KBM-7 (cell line): Measurements from ENCODE around the gene TRAPPC3.

Source experiments
- DNase-seq: peaks from one replicate; pipeline ENCODE4 v3.0.0-alpha.2; 2015
- in situ Hi-C: fragments of 300-500 bp; cut with MboI; formaldehyde crosslinking; loops from 2 replicates; pipeline ENCODE4 v1.14.3; 2020; ENCODE audit warnings: low sequenced_read_pairs, low pct_unique_long_range_greater_than_20kb, mixed read lengths

Gene TRAPPC3

GRCh38 chr1:36133484-36133883 lies 15.8 kb downstream of the TRAPPC3 start:
- in situ Hi-C loops: no loop called here
- no peak for DNase-seq

DNA sequence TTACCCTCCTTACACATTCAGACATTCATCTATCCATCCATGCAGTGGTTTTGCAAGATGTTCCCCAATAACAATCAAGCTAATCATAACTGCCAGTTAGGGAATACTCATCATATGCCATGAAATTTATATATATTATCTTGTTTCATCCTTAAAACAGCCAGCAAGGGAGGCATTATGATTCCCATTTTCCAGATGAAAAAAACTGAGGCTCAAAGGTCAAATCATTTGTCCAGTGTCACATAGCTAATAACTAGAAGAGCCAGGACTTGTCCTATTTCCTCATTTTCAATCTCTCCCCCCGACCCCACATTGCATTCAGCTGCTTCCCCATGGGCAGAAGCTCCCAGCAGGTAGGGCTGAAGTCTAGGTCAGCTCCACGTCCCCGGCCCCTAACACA lies 17.3 kb downstream of the TRAPPC3 start:
- no peak for DNase-seq
- in situ Hi-C loops: no loop called here

DNA sequence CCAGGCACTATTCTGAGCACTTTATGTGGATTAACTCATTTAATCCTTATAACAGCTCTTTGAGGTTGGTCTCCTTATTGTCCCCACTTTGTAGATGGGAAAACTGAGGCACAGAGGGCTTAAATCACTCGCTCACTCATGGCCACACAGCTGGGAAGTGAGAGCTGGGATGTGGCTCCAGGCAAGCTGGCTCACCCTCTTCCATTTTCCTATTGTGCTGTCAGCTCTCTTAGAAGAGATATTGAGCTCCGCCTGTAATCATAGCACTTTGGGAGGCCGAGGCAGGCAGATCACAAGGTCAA lies 20.4 kb downstream of the TRAPPC3 start:
- DNase-seq: no peak
- in situ Hi-C loops: no loop called here

DNA sequence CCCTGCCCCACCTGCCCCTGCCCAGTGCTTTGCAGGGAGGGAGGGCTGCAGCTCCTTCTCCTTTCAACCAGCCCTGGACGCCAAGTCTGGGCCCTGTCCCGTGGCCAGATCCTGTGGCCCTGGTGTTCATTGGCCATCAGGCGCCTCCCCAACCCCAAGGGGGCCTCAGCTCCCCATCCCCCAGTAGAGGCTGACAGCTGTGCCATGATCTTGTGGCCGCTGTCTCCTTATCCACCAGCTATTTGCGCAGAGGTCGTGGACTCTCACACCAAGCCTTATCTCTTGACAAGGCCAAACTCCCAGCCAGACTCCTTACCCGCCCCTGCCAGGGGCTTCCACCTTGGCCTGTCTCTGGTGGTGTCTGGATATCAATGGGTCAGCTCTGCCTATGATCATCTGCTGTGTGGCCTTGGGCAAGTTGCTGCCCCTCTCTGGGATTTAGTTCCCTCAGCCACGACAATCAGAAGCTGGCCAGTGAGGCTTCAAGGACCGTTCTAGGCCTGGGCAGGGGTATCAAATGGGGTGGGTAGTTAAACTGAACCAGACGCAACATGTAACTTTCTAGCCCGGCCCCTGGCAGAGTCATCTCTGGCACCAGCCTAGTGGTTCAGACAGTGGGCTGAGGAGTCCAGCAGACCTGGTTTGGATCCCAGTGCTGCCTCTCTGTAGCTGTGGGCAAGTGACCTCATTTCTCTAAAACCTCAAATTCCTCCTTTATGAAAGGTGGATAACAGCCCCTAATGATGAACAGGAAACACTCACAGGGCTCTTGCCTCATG lies 21.0 kb downstream of the TRAPPC3 start:
- DNase-seq: no peak

DNA sequence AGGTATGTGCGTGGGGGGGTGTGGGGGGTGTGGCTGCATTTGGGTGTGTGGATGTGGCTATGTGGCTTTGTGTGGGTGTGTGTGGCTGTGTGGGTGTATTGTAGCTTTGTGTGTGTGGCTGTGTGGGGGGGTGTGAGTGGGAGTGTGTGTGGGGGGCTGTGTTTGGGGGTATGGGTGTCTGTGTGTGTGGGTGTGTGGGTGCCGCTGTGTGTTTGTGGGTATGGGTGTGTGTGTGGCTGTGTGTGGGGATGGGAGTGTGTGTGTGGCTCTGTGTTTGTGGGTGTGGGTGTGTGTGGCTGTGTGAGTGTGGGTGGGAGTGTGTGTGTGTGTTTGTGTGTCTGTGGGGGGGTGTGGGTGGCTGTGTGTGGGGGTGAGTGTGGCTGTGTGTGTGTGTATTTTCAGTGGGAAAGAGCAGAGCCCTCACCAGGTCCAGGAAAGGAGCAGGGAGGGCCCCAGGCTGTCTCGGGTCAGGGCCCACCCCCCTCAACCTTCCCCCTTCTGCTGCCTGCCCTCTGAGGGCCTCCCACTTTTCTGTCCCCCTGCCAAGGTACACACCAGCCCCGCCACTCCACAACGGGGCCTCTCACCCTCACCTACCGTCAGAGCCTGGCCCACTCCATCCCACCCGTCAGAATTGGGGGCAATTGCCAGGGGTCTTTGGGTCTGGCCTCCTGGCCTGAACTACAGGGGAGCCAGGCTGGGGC lies 22.3 kb downstream of the TRAPPC3 start:
- in situ Hi-C loops: no loop called here
- DNase-seq: no peak

More for the DNA sequence above, 21.0 kb downstream of the TRAPPC3 start:
- in situ Hi-C loops: no loop called here

DNA sequence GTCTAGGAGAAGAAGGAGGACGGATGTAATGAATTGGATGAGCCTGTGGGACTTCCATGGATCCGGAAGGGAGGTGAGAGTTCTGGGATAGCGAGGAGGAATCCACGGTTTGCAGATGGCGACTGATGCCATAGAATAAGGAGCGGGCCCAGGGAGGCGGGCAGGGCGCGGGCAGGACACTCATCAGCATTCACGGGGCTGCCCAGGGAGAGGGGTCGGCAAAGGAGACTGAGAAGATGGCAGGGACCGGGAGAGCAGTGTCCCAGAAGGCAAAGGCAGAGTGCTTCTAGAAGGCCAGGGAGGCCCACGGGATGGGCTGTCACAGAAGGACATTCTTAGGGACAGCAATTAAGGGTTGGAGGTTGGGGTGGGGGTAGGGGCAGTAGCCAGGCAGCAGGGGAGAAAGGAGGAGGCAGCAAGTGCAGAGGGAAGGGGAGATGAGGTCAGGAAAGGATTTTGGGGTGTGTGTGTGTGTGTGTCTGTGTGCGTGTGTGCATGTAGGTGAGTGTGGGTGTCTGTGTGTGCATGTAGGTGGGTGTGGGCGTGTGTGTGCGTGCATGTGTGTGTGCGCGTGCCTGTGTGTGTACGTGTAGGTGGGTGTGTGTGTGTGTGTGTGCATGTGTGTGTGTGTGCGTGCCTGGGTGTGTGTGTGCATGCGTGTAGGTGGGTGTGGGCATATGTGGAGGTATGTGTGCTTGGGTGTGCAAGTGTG lies 23.1 kb downstream of the TRAPPC3 start:
- in situ Hi-C loops: no loop called here
- DNase-seq: no peak

DNA sequence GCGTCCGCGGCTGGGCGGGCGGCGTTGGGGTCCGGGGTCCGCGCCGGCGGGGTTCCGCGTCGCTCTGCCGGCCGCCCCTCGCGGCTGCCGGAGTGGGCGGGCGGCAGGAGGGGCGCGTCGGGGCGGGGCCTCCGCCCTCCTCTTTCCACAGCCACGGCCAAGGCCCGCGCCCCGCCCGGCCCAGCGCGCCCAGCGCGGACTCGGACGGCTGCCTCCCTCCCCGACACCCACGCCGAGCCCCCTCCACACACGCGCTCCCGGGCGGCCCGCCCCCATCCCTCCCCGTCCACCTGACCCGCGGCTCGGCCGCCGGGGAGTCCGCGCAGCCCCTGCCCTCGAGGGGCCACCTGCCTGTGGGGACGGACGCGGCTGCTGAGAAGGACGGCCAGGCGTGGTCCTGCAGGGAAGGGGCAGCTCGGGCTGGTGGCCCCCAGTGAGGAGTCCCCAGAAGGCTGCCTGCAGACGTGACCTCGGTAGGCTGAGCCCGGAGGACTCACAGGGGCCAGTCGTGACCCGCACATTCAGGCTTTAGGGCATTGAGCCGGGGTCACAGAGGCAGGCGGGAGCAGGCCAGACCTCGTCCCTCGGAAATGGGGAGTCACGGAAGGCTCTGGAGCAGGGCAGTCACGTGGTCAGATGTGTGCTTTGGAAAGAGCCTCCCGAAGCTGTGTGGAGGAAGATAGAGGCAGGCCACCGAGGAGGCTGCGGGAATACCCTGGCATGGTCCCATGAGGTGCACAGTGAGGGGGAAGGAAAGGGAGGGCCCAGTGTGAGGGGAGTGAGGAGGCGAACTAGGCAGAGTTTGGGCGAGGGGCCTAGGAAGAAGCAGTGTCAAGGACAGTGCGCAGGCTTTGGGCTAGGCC lies 23.9 kb downstream of the TRAPPC3 start, which contains the start of gene COL8A2:
TSS of gene COL8A2 (minus strand) at position 94 of the 863 bp plus-strand sequence. CDS start 24,980 bp downstream, outside the sequence.
- in situ Hi-C loops: no loop called here
- no peak for DNase-seq

DNA sequence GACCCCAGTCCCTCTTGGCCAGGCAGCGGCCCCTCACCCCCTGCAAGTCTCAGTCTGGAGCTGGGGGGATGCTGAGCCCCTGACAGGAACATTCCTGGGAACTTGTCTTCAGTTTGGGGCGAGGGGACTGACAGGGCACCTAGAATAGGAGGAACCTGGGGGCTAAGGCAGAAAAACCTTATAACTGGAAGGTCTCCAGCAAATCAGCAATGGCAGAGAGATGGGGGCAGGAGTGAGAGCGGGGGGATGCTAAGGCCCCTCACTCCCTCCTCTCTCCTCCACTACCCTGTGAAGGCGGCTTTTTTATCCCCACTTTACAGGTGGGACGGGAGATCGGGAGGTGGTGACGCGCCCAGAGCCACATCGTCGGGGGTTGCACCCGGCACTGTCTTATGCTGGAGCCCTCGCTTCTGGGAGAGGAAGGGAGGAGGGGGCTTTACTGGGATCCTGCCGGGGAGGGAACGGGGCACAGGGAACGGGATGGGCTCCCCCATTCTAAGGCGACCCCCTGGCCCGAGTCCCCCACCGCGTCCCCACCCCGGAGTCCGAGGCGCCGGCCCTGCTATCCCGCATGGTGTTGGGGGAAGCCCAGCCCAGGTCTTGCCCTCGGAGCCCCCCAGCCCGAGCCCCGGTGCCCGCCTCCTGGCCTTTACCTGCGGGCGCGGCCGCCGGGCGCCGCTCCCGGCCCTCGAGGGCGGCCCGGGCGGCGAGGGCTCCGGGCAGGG lies 24.7 kb downstream of the TRAPPC3 start:
- in situ Hi-C loops: no loop called here
- no peak for DNase-seq

DNA sequence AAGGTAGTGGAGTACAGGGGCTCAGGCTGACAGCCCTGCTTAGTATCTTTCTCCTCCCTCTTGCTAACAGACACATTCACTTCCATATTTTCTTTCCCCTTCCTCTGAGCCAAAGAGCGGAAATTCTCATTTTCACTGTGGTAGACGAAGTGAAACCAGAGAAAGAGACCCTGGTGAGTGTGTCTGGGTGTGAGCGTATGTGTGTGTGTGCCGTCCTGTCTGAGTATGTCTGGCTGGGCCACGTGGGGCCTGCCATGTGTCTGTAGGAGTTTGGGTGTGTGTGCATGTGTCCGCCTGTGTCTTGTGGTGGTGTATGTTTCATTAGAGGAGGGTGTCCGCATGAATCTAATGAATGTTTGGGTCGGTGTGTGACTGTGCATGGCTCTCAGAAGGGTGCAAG lies 25.9 kb downstream of the TRAPPC3 start:
- DNase-seq: no peak
- in situ Hi-C loops: no loop called here

- in situ Hi-C loops: no loop called here
- no peak for DNase-seq
Observed at GRCh38 chr1:36122062-36123030, 26.9 kb downstream of the TRAPPC3 start.

- DNase-seq: no peak
- in situ Hi-C loops: no loop called here
Observed at GRCh38 chr1:36119456-36119855, 29.8 kb downstream of the TRAPPC3 start.

DNA sequence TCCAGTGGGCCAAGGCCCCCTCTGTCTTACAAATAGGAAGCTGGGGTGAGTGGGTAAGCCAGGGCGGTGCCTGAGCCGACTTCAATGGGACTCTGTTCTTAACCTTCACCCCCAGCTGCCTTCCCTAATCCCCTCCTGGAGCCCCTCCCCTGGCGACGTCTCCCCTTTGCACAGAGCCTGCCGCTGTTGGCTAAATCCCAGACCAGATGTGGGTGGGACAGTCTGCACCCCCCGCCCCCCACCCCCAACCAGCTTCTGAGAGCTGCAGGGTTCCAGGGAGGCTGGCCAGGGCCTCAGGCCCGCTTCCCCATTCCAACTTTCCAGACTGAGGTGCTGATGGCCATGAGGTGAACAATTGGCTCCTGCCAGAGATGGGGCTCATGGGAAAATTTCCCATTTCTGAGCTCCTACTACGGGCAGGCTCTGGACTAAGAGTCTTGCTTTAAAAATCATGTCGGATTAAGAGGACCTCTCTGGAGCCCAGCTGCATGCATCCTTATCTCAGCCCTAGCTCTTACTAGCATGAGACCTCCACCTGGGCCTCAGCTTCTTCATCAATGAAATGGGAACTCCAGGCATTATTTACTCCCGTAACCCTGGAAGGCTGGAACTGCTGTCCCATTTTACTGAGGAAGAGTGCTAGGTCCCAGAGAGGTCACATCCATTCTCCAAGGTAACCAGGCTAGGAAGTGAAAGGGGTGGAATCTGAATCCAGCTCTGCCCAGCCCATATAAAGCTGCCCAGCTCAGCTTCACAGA lies 30.7 kb downstream of the TRAPPC3 start:
- in situ Hi-C loops: no loop called here
- DNase-seq: no peak

DNA sequence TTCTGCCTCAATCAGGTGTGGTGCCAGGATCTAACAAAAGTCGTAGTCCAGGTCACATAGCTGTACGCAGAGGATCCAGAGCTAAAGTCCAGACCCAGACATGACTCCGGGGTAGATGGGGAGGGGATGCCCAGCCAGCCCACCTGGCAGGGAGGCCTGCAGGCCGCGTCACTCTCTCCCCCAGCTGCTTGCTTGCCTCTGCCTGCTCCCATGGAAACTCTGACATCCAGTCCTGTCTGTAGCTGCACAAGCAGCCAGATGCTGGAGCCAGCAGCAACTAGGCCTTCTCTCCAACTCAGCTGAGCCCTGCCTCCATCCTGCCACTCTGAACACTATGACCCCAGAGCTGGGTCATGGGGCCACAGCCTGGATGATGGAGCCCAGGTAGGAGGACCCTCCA lies 32.4 kb downstream of the TRAPPC3 start:
- in situ Hi-C loops: no loop called here
- DNase-seq: no peak

DNA sequence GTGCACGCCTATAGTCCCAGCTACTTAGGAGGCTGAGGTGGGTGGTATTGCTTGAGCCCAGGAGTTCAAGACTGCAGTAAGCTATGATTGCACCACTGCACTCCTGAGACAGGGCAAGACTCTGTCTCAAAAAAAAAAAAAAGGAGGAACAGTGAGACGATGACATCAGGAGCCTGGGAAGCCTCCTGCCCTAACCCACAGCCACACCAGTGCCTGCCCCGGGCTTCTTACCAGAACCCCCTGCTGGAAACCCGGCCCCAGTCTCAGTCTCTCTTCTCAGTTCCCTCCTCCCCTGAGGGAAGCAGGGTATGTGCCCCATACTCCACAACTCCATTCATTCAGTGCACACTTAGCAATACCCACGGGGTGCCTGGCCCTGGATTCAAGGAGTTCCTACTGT lies 33.4 kb downstream of the TRAPPC3 start:
- DNase-seq: no peak
- in situ Hi-C loops: no loop called here

- no peak for DNase-seq
Observed at GRCh38 chr1:36115200-36115669, 34.1 kb downstream of the TRAPPC3 start.

GRCh38 chr1:36114371-36114770 lies 34.9 kb downstream of the TRAPPC3 start:
- no peak for DNase-seq
- in situ Hi-C loops: no loop called here

More at GRCh38 chr1:36115200-36115669, 34.1 kb downstream of the TRAPPC3 start:
- in situ Hi-C loops: no loop called here

- no peak for DNase-seq
- in situ Hi-C loops: no loop called here
Observed at GRCh38 chr1:36112823-36113222, 36.5 kb downstream of the TRAPPC3 start.
